DND-41 (cell line): ENCODE measurements around the gene SYF2.

ENCODE experiments used
- CTCF ChIP-seq: IDR thresholded peaks from 2 replicates; pipeline ENCODE4 v1.5.1; 2012; ENCODE audit warnings: borderline replicate concordance, low read length, moderate library complexity, mild to moderate bottlenecking; ENCODE audit not compliant: poor library complexity, severe bottlenecking; ENCODE audit errors: extremely low read depth
- EZH2 ChIP-seq: IDR thresholded peaks from 3 replicates; pipeline ENCODE4 v1.6.1; 2012; ENCODE audit warnings: borderline replicate concordance, low read depth, mild to moderate bottlenecking, moderate library complexity, low read length, inconsistent platforms; ENCODE audit not compliant: severe bottlenecking

GRCh38 chr1:25210728-25211127 lies 21.6 kb downstream of the SYF2 start:
- TF ChIP-seq CTCF (no peak), EZH2 (no peak)
